ENCODE results near the gene CLPSL1. TPM values are rescaled to one million over a fixed set of nuclear protein-coding genes. Genes with fewer than 3 reads are reported as not detected.

CLPSL1 gene
- total and polyA plus RNA-seq, 2 donors (not counting 3 experiments of a cell fraction or from before 2014, with no cell fraction given), result not detected

- Histone ChIP-seq H3K79me2 (ENCODE audit: control insufficient read depth, insufficient read depth, low read length) (no peaks in the 10 kb centered on the region), H4K20me1 (replicated peaks; ENCODE audit: control insufficient read depth, extremely low read depth, insufficient read depth, low read length) (no peaks in the 10 kb centered on the region), H3K4me1 (ENCODE audit: control insufficient read depth, extremely low read depth, insufficient read depth, low read length) (no peaks in the 10 kb centered on the region), H3K27me3 (ENCODE audit: control insufficient read depth in 2 of 2, insufficient read depth in 2 of 2, low read length in 2 of 2) (peaks cover 0 to 4% of the 10 kb centered on the region in 2 experiments), H3K9ac (replicated peaks; ENCODE audit: extremely low read depth, insufficient read depth, low read length) (no peak overlapping the region), H3K9me3 (replicated peaks; ENCODE audit: control insufficient read depth, insufficient read depth, low read length) (no peaks in the 10 kb centered on the region), H3K9me1 (replicated peaks; ENCODE audit: control insufficient read depth, extremely low read depth, insufficient read depth, low read length) (no peaks in the 10 kb centered on the region), H3K36me3 (ENCODE audit: control insufficient read depth in 2 of 2, extremely low read depth in 1 of 2, insufficient read depth in 2 of 2, low read length in 2 of 2) (no peaks in the 10 kb centered on the region), H3K27ac (ENCODE audit: insufficient read depth, low read depth, low read length) (no peak overlapping the region), H2AFZ (ENCODE audit: low read depth, low read length) (no peak overlapping the region), H3K4me2 (ENCODE audit: insufficient read depth, low read length) (no peak overlapping the region), H3K4me3 (replicated peaks in 1 of 3; ENCODE audit: insufficient read depth in 1 of 3, low read depth in 1 of 3, low read length in 3 of 3) (no peak overlapping the region)
- no TSS peak for BruUV-seq (replicated peaks)
- POLR2A ChIA-PET, result no interaction called here
- CTCF ChIA-PET, result no interaction called here
- intact Hi-C loops (cut with micrococcal nuclease), result no loop called here
- TF ChIP-seq POLR2AphosphoS5 (IDR thresholded peaks at IDR 0.05; ENCODE audit: insufficient read depth, low read depth, low read length) (no peak), MAX (IDR thresholded peaks at IDR 0.05; ENCODE audit: insufficient read depth, insufficient read length) (no peak), GATA2 (IDR thresholded peaks at IDR 0.05; ENCODE audit: insufficient read depth, insufficient read length, low read depth, low read length) (no peak), POLR2A (IDR thresholded peaks at IDR 0.05; ENCODE audit: low read depth, low read length) (no peak), FOS (IDR thresholded peaks at IDR 0.05; ENCODE audit: borderline replicate concordance, insufficient read depth, low read length) (no peak), EZH2 (IDR thresholded peaks at IDR 0.05; ENCODE audit: borderline replicate concordance, low read depth, low read length, severe bottlenecking) (no peak), JUN (IDR thresholded peaks at IDR 0.05; ENCODE audit: borderline replicate concordance, insufficient read depth, insufficient read length, low read depth) (no peak), MYC (IDR thresholded peaks at IDR 0.05; ENCODE audit: low read depth, low read length) (no peak)
- TF ChIP-seq, protein P1, sequence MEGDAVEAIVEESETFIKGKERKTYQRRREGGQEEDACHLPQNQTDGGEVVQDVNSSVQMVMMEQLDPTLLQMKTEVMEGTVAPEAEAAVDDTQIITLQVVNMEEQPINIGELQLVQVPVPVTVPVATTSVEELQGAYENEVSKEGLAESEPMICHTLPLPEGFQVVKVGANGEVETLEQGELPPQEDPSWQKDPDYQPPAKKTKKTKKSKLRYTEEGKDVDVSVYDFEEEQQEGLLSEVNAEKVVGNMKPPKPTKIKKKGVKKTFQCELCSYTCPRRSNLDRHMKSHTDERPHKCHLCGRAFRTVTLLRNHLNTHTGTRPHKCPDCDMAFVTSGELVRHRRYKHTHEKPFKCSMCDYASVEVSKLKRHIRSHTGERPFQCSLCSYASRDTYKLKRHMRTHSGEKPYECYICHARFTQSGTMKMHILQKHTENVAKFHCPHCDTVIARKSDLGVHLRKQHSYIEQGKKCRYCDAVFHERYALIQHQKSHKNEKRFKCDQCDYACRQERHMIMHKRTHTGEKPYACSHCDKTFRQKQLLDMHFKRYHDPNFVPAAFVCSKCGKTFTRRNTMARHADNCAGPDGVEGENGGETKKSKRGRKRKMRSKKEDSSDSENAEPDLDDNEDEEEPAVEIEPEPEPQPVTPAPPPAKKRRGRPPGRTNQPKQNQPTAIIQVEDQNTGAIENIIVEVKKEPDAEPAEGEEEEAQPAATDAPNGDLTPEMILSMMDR (IDR thresholded peaks at IDR 0.05; ENCODE audit: extremely low read depth in 1 of 2, insufficient read depth in 1 of 2, low read depth in 1 of 2, low read length in 2 of 2), result no peak
- FAIRE-seq (no peak), DNase-seq (ENCODE audit: low read depth, low spot score) (no peak)
- dilution Hi-C loops (cut with MboI; ENCODE audit: extremely low pct_ligation_motif_present, low sequenced_read_pairs), result no loop called here
Measured at GRCh38 chr6:35797837-35798526, 17.2 kb downstream of the CLPSL1 start.
